ENCODE measurements around the gene DPH3.

DNA sequence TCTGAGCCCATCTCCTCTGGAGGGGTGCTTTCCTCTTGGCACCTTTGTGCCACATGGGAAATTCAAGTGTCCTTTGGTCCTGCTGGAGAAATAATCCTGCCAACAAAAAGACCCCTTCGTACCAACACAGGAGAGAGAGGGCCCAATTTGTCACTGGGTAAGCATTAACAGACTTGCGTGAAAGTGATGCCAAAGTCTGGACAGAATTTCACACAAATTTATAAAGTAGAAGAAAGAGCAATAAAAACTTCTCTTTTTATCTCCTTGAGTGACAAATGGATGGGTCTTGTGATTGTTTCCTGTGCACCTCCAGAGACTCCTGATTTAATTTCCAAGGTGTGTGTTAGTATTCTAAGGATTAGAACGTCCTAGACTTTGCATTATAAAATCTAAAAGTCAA is 14.9 kb downstream of the DPH3 start:
- TF ChIP-seq ZNF114 (CRISPR knock-in tag; IDR thresholded peaks at IDR 0.05) (no peak), CTCF (conservative IDR thresholded peaks at IDR 0.05; ENCODE audit: low read depth in 2 of 2) (no peak), POLR2AphosphoS5 (IDR thresholded peaks at IDR 0.05; ENCODE audit: low read depth) (no peak), EZH2 (IDR thresholded peaks at IDR 0.05; ENCODE audit: low read depth, unreplicated experiment) (no peak), EZH2phosphoT487 (IDR thresholded peaks at IDR 0.05; ENCODE audit: unreplicated experiment) (no peak), CREB1 (CRISPR knock-in tag; IDR thresholded peaks at IDR 0.05; ENCODE audit: low read depth) (no peak)
- TF ChIP-seq, protein P1, sequence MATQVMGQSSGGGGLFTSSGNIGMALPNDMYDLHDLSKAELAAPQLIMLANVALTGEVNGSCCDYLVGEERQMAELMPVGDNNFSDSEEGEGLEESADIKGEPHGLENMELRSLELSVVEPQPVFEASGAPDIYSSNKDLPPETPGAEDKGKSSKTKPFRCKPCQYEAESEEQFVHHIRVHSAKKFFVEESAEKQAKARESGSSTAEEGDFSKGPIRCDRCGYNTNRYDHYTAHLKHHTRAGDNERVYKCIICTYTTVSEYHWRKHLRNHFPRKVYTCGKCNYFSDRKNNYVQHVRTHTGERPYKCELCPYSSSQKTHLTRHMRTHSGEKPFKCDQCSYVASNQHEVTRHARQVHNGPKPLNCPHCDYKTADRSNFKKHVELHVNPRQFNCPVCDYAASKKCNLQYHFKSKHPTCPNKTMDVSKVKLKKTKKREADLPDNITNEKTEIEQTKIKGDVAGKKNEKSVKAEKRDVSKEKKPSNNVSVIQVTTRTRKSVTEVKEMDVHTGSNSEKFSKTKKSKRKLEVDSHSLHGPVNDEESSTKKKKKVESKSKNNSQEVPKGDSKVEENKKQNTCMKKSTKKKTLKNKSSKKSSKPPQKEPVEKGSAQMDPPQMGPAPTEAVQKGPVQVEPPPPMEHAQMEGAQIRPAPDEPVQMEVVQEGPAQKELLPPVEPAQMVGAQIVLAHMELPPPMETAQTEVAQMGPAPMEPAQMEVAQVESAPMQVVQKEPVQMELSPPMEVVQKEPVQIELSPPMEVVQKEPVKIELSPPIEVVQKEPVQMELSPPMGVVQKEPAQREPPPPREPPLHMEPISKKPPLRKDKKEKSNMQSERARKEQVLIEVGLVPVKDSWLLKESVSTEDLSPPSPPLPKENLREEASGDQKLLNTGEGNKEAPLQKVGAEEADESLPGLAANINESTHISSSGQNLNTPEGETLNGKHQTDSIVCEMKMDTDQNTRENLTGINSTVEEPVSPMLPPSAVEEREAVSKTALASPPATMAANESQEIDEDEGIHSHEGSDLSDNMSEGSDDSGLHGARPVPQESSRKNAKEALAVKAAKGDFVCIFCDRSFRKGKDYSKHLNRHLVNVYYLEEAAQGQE (IDR thresholded peaks at IDR 0.05; ENCODE audit: unreplicated experiment), result no peak
